GM12801 (cell line): Measurements from ENCODE around the gene AGBL4.

ENCODE experiments used
- CTCF ChIP-seq: IDR thresholded peaks from one replicate; pipeline ENCODE4 v1.5.1; 2011; ENCODE audit warnings: control low read depth; ENCODE audit not compliant: insufficient read length; ENCODE audit errors: extremely low read depth

The AGBL4 gene

GRCh38 chr1:49523764-49524163, 500.0 kb downstream of the AGBL4 start:
- no peak for TF ChIP-seq CTCF

GRCh38 chr1:49466961-49467360, 556.8 kb downstream of the AGBL4 start:
- TF ChIP-seq CTCF = no peak

GRCh38 chr1:49465486-49466185, 558.1 kb downstream of the AGBL4 start:
- TF ChIP-seq CTCF = no peak

GRCh38 chr1:49448200-49448599, 575.6 kb downstream of the AGBL4 start:
- TF ChIP-seq CTCF = no peak

GRCh38 chr1:49436865-49437264, 586.9 kb downstream of the AGBL4 start:
- TF ChIP-seq CTCF = no peak

GRCh38 chr1:49435291-49435690, 588.5 kb downstream of the AGBL4 start:
- no peak for TF ChIP-seq CTCF

- no peak for TF ChIP-seq CTCF
Measured at GRCh38 chr1:49424782-49425181, 599.0 kb downstream of the AGBL4 start.
